ENCODE measurements around the gene WDR88.
"Not testable (repeated sequence)": the region's sequence is repeated elsewhere in the genome, so short reads cannot be mapped to it uniquely, and the experiment has no call there.

Gene WDR88

DNA sequence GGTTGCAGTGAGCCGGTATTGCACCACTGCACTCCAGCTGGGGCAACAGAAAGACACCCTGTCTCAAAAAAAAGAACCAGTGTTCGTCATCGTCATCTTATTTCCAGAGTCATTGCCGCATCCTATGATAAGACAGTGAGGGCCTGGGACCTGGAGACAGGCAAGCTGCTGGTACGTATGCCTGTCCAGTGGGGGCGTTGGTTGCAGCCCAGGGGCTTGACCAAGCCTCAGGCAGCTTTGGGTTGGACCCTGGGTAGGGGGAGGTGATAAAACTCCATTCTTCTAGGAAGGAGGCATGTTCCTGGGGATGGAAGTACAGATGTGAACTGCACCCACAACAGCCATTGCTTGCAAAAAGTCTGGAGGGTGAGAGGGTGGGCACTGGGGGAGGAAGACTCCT lies 15.6 kb downstream of the WDR88 start:
- Histone ChIP-seq H2AFZ (ENCODE audit: low read length) (no peak overlapping the region), H3K9me3 (ENCODE audit: low read length) (no peaks in the 10 kb centered on the region), H3K27ac (ENCODE audit: low read depth, low read length, poor library complexity, severe bottlenecking) (no peak overlapping the region)

DNA sequence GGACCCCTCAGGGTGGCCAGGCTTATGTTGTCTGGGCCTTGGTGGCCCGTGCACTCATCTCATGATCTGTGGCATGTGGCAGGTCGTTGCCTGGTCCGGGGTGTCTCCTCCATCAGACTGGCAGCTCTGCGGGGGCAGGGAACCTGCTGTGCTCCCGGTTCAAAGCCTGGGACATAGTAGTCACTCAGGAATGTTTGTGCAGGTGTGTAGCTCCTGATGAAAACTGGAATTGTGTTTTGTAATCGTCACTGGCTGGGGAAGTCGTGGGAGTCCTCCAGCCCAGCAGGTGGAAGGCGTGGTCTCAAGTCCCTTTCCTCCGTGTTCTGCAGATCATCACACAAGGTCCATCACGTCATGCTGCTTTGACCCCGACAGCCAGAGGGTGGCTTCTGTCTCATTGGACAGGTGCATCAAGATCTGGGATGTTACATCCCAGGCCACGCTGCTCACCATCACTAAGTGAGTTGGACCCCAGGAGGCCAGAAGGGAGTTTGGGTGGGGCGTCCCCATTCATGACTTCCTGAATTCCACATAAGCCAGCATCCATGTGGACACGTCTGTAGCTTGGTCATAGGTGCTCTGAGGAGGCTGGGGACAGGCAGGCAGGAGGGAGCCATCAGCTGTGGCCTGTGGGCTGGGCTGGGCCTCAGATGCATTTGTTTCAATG lies 19.1 kb downstream of the WDR88 start:
- no peaks in the 10 kb centered on the region for H3K79me2 ChIP-seq (ENCODE audit: insufficient read depth, low read length)
- H3K36me3 ChIP-seq (ENCODE audit: insufficient read depth, low read length), result no peaks in the 10 kb centered on the region
- H3K9ac ChIP-seq (ENCODE audit: low read length), result no peak overlapping the region
- H3K4me3 ChIP-seq (ENCODE audit: low read depth, low read length, poor library complexity, severe bottlenecking), result no peak overlapping the region
- no peaks in the 10 kb centered on the region for H3F3A ChIP-seq (ENCODE audit: insufficient read depth, low read length)
- H3K27me3 ChIP-seq (ENCODE audit: insufficient read depth, low read length), result no peaks in the 10 kb centered on the region
- H3K9me3 ChIP-seq (ENCODE audit: low read length), result no peaks in the 10 kb centered on the region
- no peaks in the 10 kb centered on the region for H3K4me1 ChIP-seq (ENCODE audit: insufficient read depth, low read length, severe bottlenecking)
- H3K9me2 ChIP-seq (ENCODE audit: low read depth, low read length), result no peaks in the 10 kb centered on the region
- TF ChIP-seq EZH2 (IDR thresholded peaks at IDR 0.05; ENCODE audit: borderline replicate concordance, low read length), result no peak
- TF ChIP-seq, protein P1, sequence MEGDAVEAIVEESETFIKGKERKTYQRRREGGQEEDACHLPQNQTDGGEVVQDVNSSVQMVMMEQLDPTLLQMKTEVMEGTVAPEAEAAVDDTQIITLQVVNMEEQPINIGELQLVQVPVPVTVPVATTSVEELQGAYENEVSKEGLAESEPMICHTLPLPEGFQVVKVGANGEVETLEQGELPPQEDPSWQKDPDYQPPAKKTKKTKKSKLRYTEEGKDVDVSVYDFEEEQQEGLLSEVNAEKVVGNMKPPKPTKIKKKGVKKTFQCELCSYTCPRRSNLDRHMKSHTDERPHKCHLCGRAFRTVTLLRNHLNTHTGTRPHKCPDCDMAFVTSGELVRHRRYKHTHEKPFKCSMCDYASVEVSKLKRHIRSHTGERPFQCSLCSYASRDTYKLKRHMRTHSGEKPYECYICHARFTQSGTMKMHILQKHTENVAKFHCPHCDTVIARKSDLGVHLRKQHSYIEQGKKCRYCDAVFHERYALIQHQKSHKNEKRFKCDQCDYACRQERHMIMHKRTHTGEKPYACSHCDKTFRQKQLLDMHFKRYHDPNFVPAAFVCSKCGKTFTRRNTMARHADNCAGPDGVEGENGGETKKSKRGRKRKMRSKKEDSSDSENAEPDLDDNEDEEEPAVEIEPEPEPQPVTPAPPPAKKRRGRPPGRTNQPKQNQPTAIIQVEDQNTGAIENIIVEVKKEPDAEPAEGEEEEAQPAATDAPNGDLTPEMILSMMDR (IDR thresholded peaks at IDR 0.05; ENCODE audit: low read length), result no peak
- no peaks in the 10 kb centered on the region for H4K20me1 ChIP-seq (ENCODE audit: insufficient read depth, low read length)
- no peak overlapping the region for H3K4me2 ChIP-seq (ENCODE audit: low read length)
- no peak overlapping the region for H3K27ac ChIP-seq (ENCODE audit: low read depth, low read length, poor library complexity, severe bottlenecking)
- H2AFZ ChIP-seq (ENCODE audit: low read length), result no peak overlapping the region

More for the DNA sequence above, 15.6 kb downstream of the WDR88 start:
- TF ChIP-seq, protein P1 (IDR thresholded peaks at IDR 0.05; ENCODE audit: low read length), result no peak
- TF ChIP-seq EZH2 (IDR thresholded peaks at IDR 0.05; ENCODE audit: borderline replicate concordance, low read length), result no peak
- Histone ChIP-seq H3K9me2 (ENCODE audit: low read depth, low read length) (no peaks in the 10 kb centered on the region), H3K36me3 (ENCODE audit: insufficient read depth, low read length) (no peaks in the 10 kb centered on the region), H3K79me2 (ENCODE audit: insufficient read depth, low read length) (no peaks in the 10 kb centered on the region), H3K4me3 (ENCODE audit: low read depth, low read length, poor library complexity, severe bottlenecking) (no peak overlapping the region), H4K20me1 (ENCODE audit: insufficient read depth, low read length) (no peaks in the 10 kb centered on the region), H3K27me3 (ENCODE audit: insufficient read depth, low read length) (no peaks in the 10 kb centered on the region), H3F3A (ENCODE audit: insufficient read depth, low read length) (no peaks in the 10 kb centered on the region), H3K9ac (ENCODE audit: low read length) (no peak overlapping the region), H3K4me1 (ENCODE audit: insufficient read depth, low read length, severe bottlenecking) (no peaks in the 10 kb centered on the region), H3K4me2 (ENCODE audit: low read length) (no peak overlapping the region)

DNA sequence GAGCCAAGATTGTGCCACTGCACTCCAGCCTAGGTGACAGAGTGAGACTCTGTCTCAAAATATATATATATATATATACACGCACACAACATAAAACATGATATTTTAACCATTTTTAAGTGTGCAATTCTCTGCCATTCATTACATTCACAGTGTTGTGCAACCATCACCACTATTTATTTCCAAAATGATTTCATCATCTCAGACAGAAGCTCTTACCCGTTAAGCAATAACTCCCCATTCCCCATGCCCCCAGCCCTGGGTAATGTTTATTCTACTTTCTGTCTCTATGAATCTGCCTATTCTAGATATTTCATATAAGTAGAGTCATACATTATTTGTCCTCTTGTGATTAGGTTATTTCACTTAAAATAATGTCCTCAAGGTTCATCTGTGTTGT lies 20.3 kb downstream of the WDR88 start:
- Histone ChIP-seq H3K4me2 (ENCODE audit: low read length) (no peak overlapping the region), H3K9ac (ENCODE audit: low read length) (no peak overlapping the region), H2AFZ (ENCODE audit: low read length) (no peak overlapping the region), H3K9me3 (ENCODE audit: low read length) (no peaks in the 10 kb centered on the region), H3F3A (ENCODE audit: insufficient read depth, low read length) (no peaks in the 10 kb centered on the region), H4K20me1 (ENCODE audit: insufficient read depth, low read length) (no peaks in the 10 kb centered on the region), H3K4me3 (ENCODE audit: low read depth, low read length, poor library complexity, severe bottlenecking) (no peak overlapping the region), H3K9me2 (ENCODE audit: low read depth, low read length) (no peaks in the 10 kb centered on the region), H3K36me3 (ENCODE audit: insufficient read depth, low read length) (no peaks in the 10 kb centered on the region), H3K79me2 (ENCODE audit: insufficient read depth, low read length) (no peaks in the 10 kb centered on the region), H3K27me3 (ENCODE audit: insufficient read depth, low read length) (no peaks in the 10 kb centered on the region), H3K27ac (ENCODE audit: low read depth, low read length, poor library complexity, severe bottlenecking) (no peak overlapping the region), H3K4me1 (ENCODE audit: insufficient read depth, low read length, severe bottlenecking) (no peaks in the 10 kb centered on the region)
- TF ChIP-seq, protein P1 (IDR thresholded peaks at IDR 0.05; ENCODE audit: low read length), result no peak

DNA sequence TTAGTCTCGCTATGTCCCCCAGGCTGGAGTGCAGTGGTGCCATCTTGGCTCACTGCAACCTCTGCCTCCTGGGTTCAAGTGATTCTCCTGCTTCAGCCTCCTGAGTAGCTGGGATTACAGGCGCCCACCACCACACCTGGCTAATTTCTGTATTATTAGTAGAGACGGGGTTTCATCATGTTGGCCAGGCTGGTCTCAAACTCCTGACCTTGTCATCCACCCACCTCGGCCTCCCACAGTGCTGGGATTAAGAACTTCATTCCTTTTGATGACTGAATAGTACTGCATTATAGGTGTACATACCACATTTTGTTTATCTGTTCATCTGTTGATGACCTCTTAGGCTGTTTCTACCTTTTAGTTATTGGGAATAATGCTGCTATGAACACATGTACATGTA lies 20.7 kb downstream of the WDR88 start:
- not testable (repeated sequence) for H3K27me3 ChIP-seq (ENCODE audit: insufficient read depth, low read length); H2AFZ ChIP-seq (ENCODE audit: low read length); H4K20me1 ChIP-seq (ENCODE audit: insufficient read depth, low read length); H3K4me1 ChIP-seq (ENCODE audit: insufficient read depth, low read length, severe bottlenecking); H3K9me2 ChIP-seq (ENCODE audit: low read depth, low read length); H3F3A ChIP-seq (ENCODE audit: insufficient read depth, low read length); H3K27ac ChIP-seq (ENCODE audit: low read depth, low read length, poor library complexity, severe bottlenecking); H3K79me2 ChIP-seq (ENCODE audit: insufficient read depth, low read length); H3K9ac ChIP-seq (ENCODE audit: low read length); H3K4me3 ChIP-seq (ENCODE audit: low read depth, low read length, poor library complexity, severe bottlenecking); H3K4me2 ChIP-seq (ENCODE audit: low read length); H3K36me3 ChIP-seq (ENCODE audit: insufficient read depth, low read length); H3K9me3 ChIP-seq (ENCODE audit: low read length)

DNA sequence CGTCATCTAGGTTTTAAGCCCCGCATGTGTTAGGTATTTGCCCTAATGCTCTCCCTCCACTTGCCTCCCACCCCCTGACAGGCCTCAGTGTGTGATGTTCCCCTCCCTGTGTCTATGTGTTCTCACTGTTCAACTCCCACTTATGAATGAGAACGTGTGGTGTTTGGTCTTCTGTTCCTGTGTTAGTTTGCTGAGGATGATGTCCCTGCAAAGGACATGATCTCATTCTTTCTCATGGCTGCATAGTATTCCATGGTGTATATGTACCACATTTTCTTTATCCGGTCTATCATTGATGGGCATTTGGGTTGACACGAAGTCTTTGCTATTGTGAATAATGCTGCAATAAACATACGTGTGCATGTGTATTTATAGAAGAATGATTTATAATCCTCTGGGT lies 22.4 kb downstream of the WDR88 start:
- H2AFZ ChIP-seq (ENCODE audit: low read length); H3K4me2 ChIP-seq (ENCODE audit: low read length); H3K79me2 ChIP-seq (ENCODE audit: insufficient read depth, low read length); H3K4me1 ChIP-seq (ENCODE audit: insufficient read depth, low read length, severe bottlenecking); H3K27ac ChIP-seq (ENCODE audit: low read depth, low read length, poor library complexity, severe bottlenecking); H3K4me3 ChIP-seq (ENCODE audit: low read depth, low read length, poor library complexity, severe bottlenecking); H3K27me3 ChIP-seq (ENCODE audit: insufficient read depth, low read length); H4K20me1 ChIP-seq (ENCODE audit: insufficient read depth, low read length); H3K36me3 ChIP-seq (ENCODE audit: insufficient read depth, low read length); H3K9me2 ChIP-seq (ENCODE audit: low read depth, low read length); H3K9me3 ChIP-seq (ENCODE audit: low read length); H3K9ac ChIP-seq (ENCODE audit: low read length); H3F3A ChIP-seq (ENCODE audit: insufficient read depth, low read length): not testable (repeated sequence)
